Placental pericyte (primary cell): ENCODE results near the gene SLCO3A1. TPM values are rescaled to one million over a fixed set of nuclear protein-coding genes. Genes with fewer than 3 reads are reported as not detected.

Experiments
- total RNA-seq: library from RNA; depleted of rRNA; stranded (reverse); fragments of >200 nt; gene quantifications from 2 replicates; pipeline ENCODE4 v1.2.3, GENCODE V29; 2012

SLCO3A1 gene
- total RNA-seq: 0.44 and 1.9 TPM in 2 replicates

DNA sequence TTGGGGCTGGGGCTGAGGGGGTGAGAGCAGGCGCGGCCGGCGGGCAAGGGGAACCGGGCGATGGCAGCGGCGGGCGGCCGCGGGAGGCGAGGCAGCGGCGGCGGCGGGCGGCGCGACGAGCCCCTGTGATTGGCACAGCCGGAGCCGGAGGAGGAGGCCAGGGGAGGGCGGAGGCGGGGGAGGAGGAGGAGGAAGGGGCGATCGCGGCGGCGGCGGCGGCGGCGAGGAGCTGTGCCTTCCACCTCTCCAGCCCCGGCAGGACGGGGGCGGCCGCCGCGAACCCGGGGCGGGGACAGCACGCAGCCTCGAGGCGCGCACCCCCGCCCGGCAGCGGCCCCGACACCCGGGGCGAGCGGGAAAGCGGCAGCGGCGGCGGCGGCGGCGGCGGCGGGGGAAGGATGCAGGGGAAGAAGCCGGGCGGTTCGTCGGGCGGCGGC, at the start of gene SLCO3A1:
TSS of gene SLCO3A1 (plus strand) at position 198 of the 437 bp plus-strand sequence.

